IMR-90 (cell line): ENCODE measurements around the gene AGK.

ENCODE experiments used
- BHLHE40 ChIP-seq: fragments of 150-350 bp; IDR thresholded peaks from 2 replicates; pipeline ENCODE4 v1.6.1; 2016; ENCODE audit warnings: mild to moderate bottlenecking, low read depth, low read length
- CEBPB ChIP-seq: IDR thresholded peaks from 2 replicates; pipeline ENCODE4 v1.6.1; 2012; ENCODE audit warnings: low read depth, low read length, improper control_type of control experiment
- CHD1 ChIP-seq: IDR thresholded peaks from 2 replicates; pipeline ENCODE4 v1.6.1; 2012; ENCODE audit warnings: low read depth, low read length, improper control_type of control experiment
- CTCF ChIP-seq: conservative IDR thresholded peaks from 2 replicates; pipeline ENCODE4 v1.5.1; 2012; ENCODE audit warnings: mild to moderate bottlenecking, low read depth, low read length, improper control_type of control experiment
- FOS ChIP-seq: fragments of 150-350 bp; IDR thresholded peaks from 2 replicates; pipeline ENCODE4 v1.6.1; 2016; ENCODE audit warnings: low read depth, low read length
- MAZ ChIP-seq: IDR thresholded peaks from 2 replicates; pipeline ENCODE4 v1.6.1; 2012; ENCODE audit warnings: low read depth, mild to moderate bottlenecking, low read length, improper control_type of control experiment, moderate library complexity, borderline replicate concordance
- MXI1 ChIP-seq: IDR thresholded peaks from 2 replicates; pipeline ENCODE4 v1.6.1; 2012; ENCODE audit warnings: low read depth, mild to moderate bottlenecking, low read length, moderate library complexity, borderline replicate concordance
- NFE2L2 ChIP-seq: fragments of 150-350 bp; IDR thresholded peaks from 2 replicates; pipeline ENCODE4 v1.6.1; 2016; ENCODE audit warnings: low read depth, mild to moderate bottlenecking, low read length
- POLR2A ChIP-seq: IDR thresholded peaks from 2 replicates; pipeline ENCODE4 v1.6.1; 2012; ENCODE audit warnings: mild to moderate bottlenecking, low read depth, low read length
- RAD21 ChIP-seq: IDR thresholded peaks from 2 replicates; pipeline ENCODE4 v1.6.1; 2012; ENCODE audit warnings: low read length, improper control_type of control experiment
- RCOR1 ChIP-seq: IDR thresholded peaks from 2 replicates; pipeline ENCODE4 v1.6.1; 2012; ENCODE audit warnings: mild to moderate bottlenecking, low read length, improper control_type of control experiment; ENCODE audit not compliant: insufficient replicate concordance
- RFX5 ChIP-seq: IDR thresholded peaks from 2 replicates; pipeline ENCODE4 v1.8.0; 2012; ENCODE audit warnings: low read depth, mild to moderate bottlenecking, low read length, moderate library complexity
- SMC3 ChIP-seq: fragments of 150-350 bp; IDR thresholded peaks from 2 replicates; pipeline ENCODE4 v1.6.1; 2016; ENCODE audit warnings: low read depth, mild to moderate bottlenecking, antibody characterized with exemption, low read length, moderate library complexity
- TF ChIP-seq, protein P1 (sequence below): fragments of 150-350 bp; IDR thresholded peaks from 2 replicates; pipeline ENCODE4 v1.6.1; 2017; ENCODE audit warnings: mild to moderate bottlenecking, antibody characterized with exemption, low read length, low read depth

- TF ChIP-seq CTCF, result no peak
- TF ChIP-seq RFX5, result no peak
- no peak for TF ChIP-seq POLR2A
- TF ChIP-seq, protein P1, sequence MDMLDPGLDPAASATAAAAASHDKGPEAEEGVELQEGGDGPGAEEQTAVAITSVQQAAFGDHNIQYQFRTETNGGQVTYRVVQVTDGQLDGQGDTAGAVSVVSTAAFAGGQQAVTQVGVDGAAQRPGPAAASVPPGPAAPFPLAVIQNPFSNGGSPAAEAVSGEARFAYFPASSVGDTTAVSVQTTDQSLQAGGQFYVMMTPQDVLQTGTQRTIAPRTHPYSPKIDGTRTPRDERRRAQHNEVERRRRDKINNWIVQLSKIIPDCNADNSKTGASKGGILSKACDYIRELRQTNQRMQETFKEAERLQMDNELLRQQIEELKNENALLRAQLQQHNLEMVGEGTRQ, result no peak
- TF ChIP-seq CEBPB, result no peak
- TF ChIP-seq RCOR1, result no peak
- no peak for TF ChIP-seq MAZ
- TF ChIP-seq RAD21, result no peak
- no peak for TF ChIP-seq BHLHE40
- TF ChIP-seq SMC3, result no peak
- no peak for TF ChIP-seq FOS
- TF ChIP-seq CHD1, result no peak
- TF ChIP-seq MXI1, result no peak
- no peak for TF ChIP-seq NFE2L2
Measured at GRCh38 chr7:141691540-141691939, 140.3 kb downstream of the AGK start.
